Liver (tissue), 9 donors: ENCODE data around the gene KIAA0753. TPM values are rescaled to one million over a fixed set of nuclear protein-coding genes. Genes with fewer than 3 reads are reported as not detected.

Experiments used
- DNase-seq: peaks from one replicate; pipeline ENCODE4 v3.0.0-alpha.2; 2017; ENCODE audit warnings: low spot score
- H3K27ac ChIP-seq, 2 donors: one replicate each; pipeline ENCODE4 v1.7.0; 2013; ENCODE audit warnings: inconsistent platforms in 2 of 2, low read length in 2 of 2, control low read depth in 1 of 2, low read depth in 1 of 2, mild to moderate bottlenecking in 1 of 2
- H3K27me3 ChIP-seq, 4 donors: one replicate each; pipeline versions ENCODE4 v1.6.1 to v1.7.0; 2013; ENCODE audit warnings: low read length in 3 of 4, inconsistent platforms in 1 of 4, mild to moderate bottlenecking in 1 of 4, moderate library complexity in 1 of 4; ENCODE audit not compliant: control insufficient read depth in 4 of 4, insufficient read depth in 4 of 4
- H3K36me3 ChIP-seq, 4 donors: one replicate each; pipeline versions ENCODE4 v1.6.1 to v1.7.0; 2013; ENCODE audit warnings: low read length in 3 of 4, mild to moderate bottlenecking in 3 of 4, low read depth in 1 of 4, moderate library complexity in 1 of 4; ENCODE audit not compliant: control insufficient read depth in 4 of 4, insufficient read depth in 3 of 4
- H3K4me1 ChIP-seq, 4 donors: one replicate each; pipeline versions ENCODE4 v1.6.1 to v1.7.0; 2013; ENCODE audit warnings: low read length in 3 of 4, mild to moderate bottlenecking in 3 of 4, moderate library complexity in 1 of 4; ENCODE audit not compliant: control insufficient read depth in 4 of 4, insufficient read depth in 4 of 4
- H3K4me3 ChIP-seq, 3 donors: one replicate each; pipeline versions ENCODE4 v1.6.1 to v1.7.0; 2013; ENCODE audit warnings: low read length in 3 of 3, control low read depth in 1 of 3, low read depth in 1 of 3, mild to moderate bottlenecking in 1 of 3
- H3K9ac ChIP-seq, 2 donors: one replicate each; pipeline ENCODE4 v1.7.0; 2013; ENCODE audit warnings: low read length in 2 of 2, mild to moderate bottlenecking in 2 of 2, moderate library complexity in 2 of 2, control low read depth in 1 of 2, low read depth in 1 of 2
- H3K9me3 ChIP-seq, 4 donors: one replicate each; pipeline versions ENCODE4 v1.6.1 to v1.7.0; 2013; ENCODE audit warnings: low read length in 3 of 4; ENCODE audit not compliant: control insufficient read depth in 4 of 4
- ATF3 ChIP-seq: IDR thresholded peaks from 2 replicates; pipeline ENCODE4 v1.6.1; 2016; ENCODE audit warnings: antibody characterized with exemption
- CTCF ChIP-seq: fragments of 150-350 bp; IDR thresholded peaks from 2 replicates; pipeline ENCODE4 v1.5.1; 2017; ENCODE audit warnings: improper control_type of control experiment, low read depth, low read length; ENCODE audit not compliant: missing input control
- EGR1 ChIP-seq, 2 donors: IDR thresholded peaks; 2 replicates each; pipeline ENCODE4 v1.6.1; 2016 to 2018; ENCODE audit warnings: antibody characterized with exemption in 2 of 2, low read depth in 2 of 2
- FOXA1 ChIP-seq: IDR thresholded peaks from 2 replicates; pipeline ENCODE4 v1.6.1; 2016; ENCODE audit warnings: antibody characterized with exemption
- FOXA2 ChIP-seq: IDR thresholded peaks from 2 replicates; pipeline ENCODE4 v1.6.1; 2016; ENCODE audit warnings: antibody characterized with exemption
- GABPA ChIP-seq, 2 donors: IDR thresholded peaks in 1 of 2; conservative IDR thresholded peaks in 1 of 2; 2 replicates each; pipeline ENCODE4 v1.6.1; 2016; ENCODE audit warnings: antibody characterized with exemption in 2 of 2, mild to moderate bottlenecking in 1 of 2, moderate library complexity in 1 of 2
- HNF4A ChIP-seq, 2 donors: conservative IDR thresholded peaks; 2 replicates each; pipeline ENCODE4 v1.6.1; 2016; ENCODE audit warnings: antibody characterized with exemption in 2 of 2, mild to moderate bottlenecking in 2 of 2
- HNF4G ChIP-seq: IDR thresholded peaks from 2 replicates; pipeline ENCODE4 v1.6.1; 2016; ENCODE audit warnings: antibody characterized with exemption
- JUND ChIP-seq, 2 donors: IDR thresholded peaks; 2 replicates each; pipeline ENCODE4 v1.6.1; 2016; ENCODE audit warnings: antibody characterized with exemption in 2 of 2
- MAX ChIP-seq: IDR thresholded peaks from 2 replicates; pipeline ENCODE4 v1.6.1; 2016; ENCODE audit warnings: antibody characterized with exemption
- NR2F2 ChIP-seq: IDR thresholded peaks from 2 replicates; pipeline ENCODE4 v1.6.1; 2016; ENCODE audit warnings: antibody characterized with exemption
- RAD21 ChIP-seq, 2 donors: IDR thresholded peaks; 2 replicates each; pipeline ENCODE4 v1.6.1; 2016; ENCODE audit warnings: antibody characterized with exemption in 2 of 2, mild to moderate bottlenecking in 2 of 2
- REST ChIP-seq: IDR thresholded peaks from 2 replicates; pipeline ENCODE4 v1.6.1; 2016; ENCODE audit warnings: antibody characterized with exemption, mild to moderate bottlenecking
- RXRA ChIP-seq, 2 donors: IDR thresholded peaks; 2 replicates each; pipeline ENCODE4 v1.6.1; 2017 to 2018; ENCODE audit warnings: antibody characterized with exemption in 2 of 2, mild to moderate bottlenecking in 1 of 2
- SP1 ChIP-seq: IDR thresholded peaks from 2 replicates; pipeline ENCODE4 v1.6.1; 2018; ENCODE audit warnings: antibody characterized with exemption, mild to moderate bottlenecking
- TAF1 ChIP-seq: conservative IDR thresholded peaks from 2 replicates; pipeline ENCODE4 v1.6.1; 2016; ENCODE audit warnings: antibody characterized with exemption, mild to moderate bottlenecking
- YY1 ChIP-seq: IDR thresholded peaks from 2 replicates; pipeline ENCODE4 v1.6.1; 2016; ENCODE audit warnings: antibody characterized with exemption, mild to moderate bottlenecking
- ZBTB33 ChIP-seq: IDR thresholded peaks from 2 replicates; pipeline ENCODE4 v1.6.1; 2016; ENCODE audit warnings: antibody characterized with exemption
- WGBS: extraction: QIAGEN DNeasy Blood & Tissue Kit; methylation state at CpG from one replicate; pipeline ENCODE4 v1.1.7; 2013; 5-methylcytosine and 5-hydroxymethylcytosine counted together
- polyA plus RNA-seq, 2 donors: library from polyadenylated mRNA; stranded (reverse) in 1 of 2; unstranded in 1 of 2; fragments of 200-250 nt in 1 of 2; fragments of >200 nt in 1 of 2; fragmentation: Nextera tagmentation in 1 of 2; extraction: Ambion mirVana in 1 of 2; gene quantifications; one replicate each; pipeline versions ENCODE4 v1.2.1 to v1.2.3, GENCODE V29; 2013 to 2015
- total RNA-seq, 2 donors: library from RNA; depleted of rRNA; stranded (reverse); fragments of >200 nt; gene quantifications; one replicate each; pipeline ENCODE4 v1.2.3, GENCODE V29; 2014
- donor health status: healthy.
- donor health status: healthy.
- donor health status: healthy.
- donor health status: healthy.
- donor health status: healthy.

Gene KIAA0753
- total and polyA plus RNA-seq, 4 donors = 2.0 to 5.9 (median 3.0) TPM

GRCh38 chr17:6661464-6661848, 20.9 kb upstream of the KIAA0753 start:
- TF ChIP-seq TAF1 (no peak), CTCF (no peak), FOXA2 (no peak), ZBTB33 (no peak), HNF4A (conservative IDR thresholded peaks at IDR 0.05) (no peak), FOXA1 (no peak), SP1 (no peak), RAD21 (IDR thresholded peaks at IDR 0.05) (no peak), REST (no peak), GABPA (IDR thresholded peaks at IDR 0.05 in 1 of 2, conservative IDR thresholded peaks at IDR 0.05 in 1 of 2) (no peak), RXRA (IDR thresholded peaks at IDR 0.05) (no peak), YY1 (no peak), JUND (IDR thresholded peaks at IDR 0.05) (no peak), NR2F2 (no peak), HNF4G (no peak), ATF3 (no peak), MAX (no peak), EGR1 (IDR thresholded peaks at IDR 0.05; ENCODE audit: low read depth in 2 of 2) (no peak)
- Histone ChIP-seq H3K27me3 (no peaks in the 10 kb centered on the region), H3K4me3 (no peak overlapping the region), H3K36me3 (no peaks in the 10 kb centered on the region), H3K4me1 (peaks cover 0 to 6% (median 4%) of the 10 kb centered on the region in 4 donors), H3K9ac (no peak overlapping the region), H3K9me3 (no peaks in the 10 kb centered on the region), H3K27ac (no peak overlapping the region)
- no peak for DNase-seq
- WGBS = 89% methylated on average over 2 of the region's 2 CpGs
